HepG2 (cell line): ENCODE measurements around the gene GHR. TPM values are rescaled to one million over a fixed set of nuclear protein-coding genes. Genes with fewer than 3 reads are reported as not detected.

Experiments used
- ATAC-seq: fragments of 200-7000 bp; cut with Tn5 transposase; 3 replicates; pipeline ENCODE4 v1.9.1; 2020; ENCODE audit warnings: mild to moderate bottlenecking, moderate library complexity
- BruUV-seq: library from RNA; stranded (reverse); fragments of 400-500 nt; replicated peaks from 2 replicates; lab custom pipeline; 2021; lab: Mats Ljungman, UMichigan
- CTCF ChIA-PET: fragments of 300-600 bp; formaldehyde crosslinking; extraction: SDS; loops from one replicate; lab custom pipeline; 2021; ENCODE audit warnings: low total read pairs, inconsistent platforms, low intra/inter-chr PET ratio; lab: Yijun Ruan, JAX
- POLR2A ChIA-PET: fragments of 350-600 bp; sonication (Branson Sonifier 250); formaldehyde crosslinking; loops from one replicate; lab custom pipeline; 2020; ENCODE audit warnings: antibody characterized with exemption, inconsistent platforms; lab: Yijun Ruan, JAX
- DNase-seq: peaks from one replicate; pipeline ENCODE4 v3.0.0-alpha.2; 2015; ENCODE audit warnings: low spot score
- FAIRE-seq: peaks from 3 replicates; lab custom pipeline; 2011; peaks lifted over from hg19 to GRCh38; lab: Jason Lieb, UNC
- H2AFZ ChIP-seq: one replicate; pipeline ENCODE4 v1.6.1; 2011; ENCODE audit warnings: low read length, inconsistent platforms
- H3K27ac ChIP-seq: fragments of 300-600 bp; 3 replicates; pipeline ENCODE4 v1.8.0; 2011; ENCODE audit warnings: mixed run types, mild to moderate bottlenecking, mixed read lengths, low read length, inconsistent platforms; ENCODE audit not compliant: insufficient read depth; ENCODE audit errors: extremely low read length
- H3K27me3 ChIP-seq, 2 experiments: fragments of 200-600 bp in 1 of 2; 2 replicates in 1 of 2; 3 replicates in 1 of 2; pipeline versions ENCODE4 v1.6.0 to v1.8.0; 2011; ENCODE audit warnings: low read length in 2 of 2, mild to moderate bottlenecking in 2 of 2, moderate library complexity in 2 of 2, inconsistent platforms in 1 of 2; ENCODE audit not compliant: insufficient read depth in 2 of 2, control insufficient read depth in 1 of 2
- H3K36me3 ChIP-seq, 2 experiments: fragments of 200-600 bp in 1 of 2; replicated peaks in 1 of 2; 2 replicates in 1 of 2; 3 replicates in 1 of 2; pipeline versions ENCODE4 v1.5.1 to v1.8.0; 2011; ENCODE audit warnings: low read length in 2 of 2, inconsistent platforms in 1 of 2; ENCODE audit not compliant: insufficient read depth in 2 of 2, control insufficient read depth in 1 of 2
- H3K4me1 ChIP-seq: 2 replicates; pipeline ENCODE4 v1.5.1; 2012; ENCODE audit warnings: low read length, inconsistent platforms; ENCODE audit not compliant: insufficient read depth
- H3K4me2 ChIP-seq: 2 replicates; pipeline ENCODE4 v1.6.0; 2011; ENCODE audit warnings: low read depth, low read length, inconsistent platforms
- H3K4me3 ChIP-seq, 3 experiments: fragments of 200-600 bp in 1 of 3; sonication (generic), shearing (Covaris generic) in 1 of 3; replicated peaks in 1 of 3; 2 replicates each; pipeline ENCODE4 v1.5.1; 2011 to 2016; ENCODE audit warnings: low read length in 3 of 3, inconsistent platforms in 2 of 3, low read depth in 2 of 3, mild to moderate bottlenecking in 2 of 3, control low read depth in 1 of 3, mixed read lengths in 1 of 3; ENCODE audit not compliant: insufficient read depth in 1 of 3
- H3K79me2 ChIP-seq: one replicate; pipeline ENCODE4 v1.6.1; 2011; ENCODE audit warnings: low read length, inconsistent platforms; ENCODE audit not compliant: insufficient read depth
- H3K9ac ChIP-seq: 2 replicates; pipeline ENCODE4 v1.6.0; 2011; ENCODE audit warnings: mild to moderate bottlenecking, low read depth, low read length, inconsistent platforms; ENCODE audit not compliant: insufficient read depth
- H3K9me3 ChIP-seq: 2 replicates; pipeline ENCODE4 v1.5.1; 2012; ENCODE audit warnings: mild to moderate bottlenecking, low read length
- H4K20me1 ChIP-seq: 2 replicates; pipeline ENCODE4 v1.6.0; 2011; ENCODE audit warnings: inconsistent platforms, mild to moderate bottlenecking, low read length, moderate library complexity; ENCODE audit not compliant: insufficient read depth
- CEBPZ ChIP-seq: IDR thresholded peaks from 2 replicates; pipeline ENCODE4 v1.6.1; 2012; ENCODE audit warnings: low read length, improper control_type of control experiment
- HDAC6 ChIP-seq: fragments of 200-600 bp; sonication (generic); IDR thresholded peaks from 2 replicates; pipeline ENCODE4 v1.7.0; 2017; ENCODE audit warnings: mild to moderate bottlenecking, antibody characterized with exemption, low read length, low read depth
- HNRNPK ChIP-seq: fragments of 200-400 bp; formaldehyde crosslinking; IDR thresholded peaks from 2 replicates; pipeline ENCODE4 v1.6.1; 2018; ENCODE audit warnings: low read length, low read depth, moderate library complexity, mild to moderate bottlenecking; ENCODE audit not compliant: poor library complexity, severe bottlenecking
- MTF1 ChIP-seq: sonication (generic); formaldehyde crosslinking; IDR thresholded peaks from 2 replicates; pipeline ENCODE4 v1.5.0; 2020; ENCODE audit warnings: missing genetic modification reagents
- NAIF1 ChIP-seq: sonication (generic); formaldehyde crosslinking; IDR thresholded peaks from 2 replicates; pipeline ENCODE4 v1.5.0; 2020; ENCODE audit warnings: mild to moderate bottlenecking, missing genetic modification reagents, borderline replicate concordance
- POLR2A ChIP-seq, 2 experiments: IDR thresholded peaks; 2 replicates each; pipeline ENCODE4 v1.6.1; 2011; ENCODE audit warnings: low read depth in 2 of 2, low read length in 2 of 2, mild to moderate bottlenecking in 1 of 2, moderate library complexity in 1 of 2; ENCODE audit not compliant: insufficient read depth in 1 of 2
- RNF2 ChIP-seq: fragments of 450-650 bp; conservative IDR thresholded peaks from 2 replicates; pipeline ENCODE4 v1.6.1; 2016; ENCODE audit warnings: low read depth
- SIN3A ChIP-seq: IDR thresholded peaks from 2 replicates; pipeline ENCODE4 v1.6.1; 2011; ENCODE audit warnings: low read depth, mild to moderate bottlenecking, control low read depth, low read length, borderline replicate concordance
- UBTF ChIP-seq: sonication (generic); formaldehyde crosslinking; IDR thresholded peaks from 2 replicates; pipeline ENCODE4 v1.4.0; 2020; ENCODE audit warnings: mild to moderate bottlenecking, missing genetic modification reagents
- YY1 ChIP-seq: IDR thresholded peaks from 2 replicates; pipeline ENCODE4 v1.6.1; 2011; ENCODE audit warnings: low read length, low read depth, moderate library complexity, mild to moderate bottlenecking; ENCODE audit not compliant: insufficient read depth, insufficient replicate concordance
- ZBTB8A ChIP-seq: sonication (generic); formaldehyde crosslinking; IDR thresholded peaks from 2 replicates; pipeline ENCODE4 v1.4.0; 2020; ENCODE audit warnings: mild to moderate bottlenecking, low read depth, missing genetic modification reagents, borderline replicate concordance
- ZFP1 ChIP-seq: IDR thresholded peaks from 2 replicates; pipeline ENCODE4 v1.6.1; 2016
- ZNF292 ChIP-seq: sonication (generic); formaldehyde crosslinking; IDR thresholded peaks from 2 replicates; pipeline ENCODE4 v1.8.1; 2022; ENCODE audit warnings: mild to moderate bottlenecking, low read depth, missing genetic modification reagents, borderline replicate concordance
- ZNF564 ChIP-seq: sonication (generic); formaldehyde crosslinking; IDR thresholded peaks from 2 replicates; pipeline ENCODE4 v1.8.1; 2023; ENCODE audit warnings: mild to moderate bottlenecking, missing genetic modification reagents
- ZNF674 ChIP-seq: sonication (generic); formaldehyde crosslinking; IDR thresholded peaks from 2 replicates; pipeline ENCODE4 v1.5.0; 2020; ENCODE audit warnings: low read depth, mild to moderate bottlenecking, missing genetic modification reagents
- ZNF800 ChIP-seq: sonication (generic); formaldehyde crosslinking; IDR thresholded peaks from 2 replicates; pipeline ENCODE4 v1.4.0; 2020; ENCODE audit warnings: missing genetic modification reagents
- ZNF83 ChIP-seq: sonication (generic); formaldehyde crosslinking; IDR thresholded peaks from 2 replicates; pipeline ENCODE4 v1.4.0; 2020; ENCODE audit warnings: missing genetic modification reagents, mild to moderate bottlenecking, borderline replicate concordance
- WGBS: methylation state at CpG from one replicate; pipeline ENCODE4 v1.1.6; 2017; ENCODE audit warnings: low lambda C conversion rate; 5-methylcytosine and 5-hydroxymethylcytosine counted together
- in situ Hi-C: cut with HindIII; loops from 2 replicates; pipeline ENCODE4 v1.10.0; 2017; ENCODE audit warnings: low pct_unique_long_range_greater_than_20kb; ENCODE audit not compliant: extremely low pct_ligation_motif_present
- intact Hi-C: fragments of 100-400 bp; cut with micrococcal nuclease; formaldehyde crosslinking; loops from one replicate; pipeline ENCODE4 v1.10.0; 2022; ENCODE audit not compliant: unreplicated experiment
- polyA plus RNA-seq, 8 experiments: library from polyadenylated mRNA; depleted of rRNA in 3 of 8; stranded (reverse) in 7 of 8; unstranded in 1 of 8; fragments of >200 nt; fragmentation: Illumina TruSeq in 4 of 8; extraction: Trizol in 4 of 8; gene quantifications; 2 replicates each; pipeline versions ENCODE4 v1.2.1 to v1.2.3, GENCODE V29; 2011 to 2016; ENCODE audit warnings: low read depth in 4 of 8, missing spikeins in 1 of 8, mixed read lengths in 1 of 8; ENCODE audit not compliant: insufficient read depth in 1 of 8
- total RNA-seq, 5 experiments: library from RNA; depleted of rRNA; stranded (reverse); fragments of >200 nt; fragmentation: Illumina TruSeq; extraction: Trizol; gene quantifications; 2 replicates each; pipeline ENCODE4 v1.2.3, GENCODE V29; 2016; ENCODE audit warnings: low read depth in 1 of 5
- TF ChIP-seq, protein P1 (sequence below): sonication (generic); IDR thresholded peaks from 2 replicates; pipeline ENCODE4 v1.6.1; 2016; ENCODE audit warnings: low read depth, borderline replicate concordance

The GHR gene
- total and polyA plus RNA-seq, 2 of the 13 experiments (the other 11 are each of a cell fraction or from before 2014, with no cell fraction given) = 0.07 TPM; not detected in 1

GRCh38 chr5:42494414-42494813 lies 71.2 kb downstream of the GHR start:
- H3K9ac ChIP-seq = no peak overlapping the region
- FAIRE-seq (no peak), ATAC-seq (no peak), DNase-seq (no peak)
- WGBS = 13% methylated on average over 4 of the region's 4 CpGs
- no peak overlapping the region for H3K4me2 ChIP-seq
- H3K9me3 ChIP-seq = no peaks in the 10 kb centered on the region
- CTCF ChIA-PET = no interaction called here
- POLR2A ChIA-PET = no interaction called here
- no peak overlapping the region for H3K4me3 ChIP-seq
- H3K4me1 ChIP-seq = no peaks in the 10 kb centered on the region
- in situ Hi-C loops = no loop called here
- no peaks in the 10 kb centered on the region for H4K20me1 ChIP-seq
- no TSS peak for BruUV-seq
- H2AFZ ChIP-seq = no peak overlapping the region
- H3K27me3 ChIP-seq = no peaks in the 10 kb centered on the region; a peak in 1 of 5 replicates
- intact Hi-C loops = no loop called here
- no peaks in the 10 kb centered on the region for H3K36me3 ChIP-seq
- no peak overlapping the region for H3K27ac ChIP-seq
- no peaks in the 10 kb centered on the region for H3K79me2 ChIP-seq
- no peak for TF ChIP-seq UBTF (CRISPR knock-in tag)
- TF ChIP-seq, protein P1, sequence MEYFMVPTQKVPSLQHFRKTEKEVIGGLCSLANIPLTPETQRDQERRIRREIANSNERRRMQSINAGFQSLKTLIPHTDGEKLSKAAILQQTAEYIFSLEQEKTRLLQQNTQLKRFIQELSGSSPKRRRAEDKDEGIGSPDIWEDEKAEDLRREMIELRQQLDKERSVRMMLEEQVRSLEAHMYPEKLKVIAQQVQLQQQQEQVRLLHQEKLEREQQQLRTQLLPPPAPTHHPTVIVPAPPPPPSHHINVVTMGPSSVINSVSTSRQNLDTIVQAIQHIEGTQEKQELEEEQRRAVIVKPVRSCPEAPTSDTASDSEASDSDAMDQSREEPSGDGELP = no peak
- no peak for TF ChIP-seq ZNF292 (CRISPR knock-in tag)
- TF ChIP-seq ZNF674 (CRISPR knock-in tag) = no peak
- no peak for TF ChIP-seq MTF1
- TF ChIP-seq CEBPZ = no peak
- no peak for TF ChIP-seq HNRNPK
- no peak for TF ChIP-seq ZBTB8A (CRISPR knock-in tag)
- no peak for TF ChIP-seq ZFP1 (CRISPR knock-in tag)
- TF ChIP-seq HDAC6 = no peak
- no peak for TF ChIP-seq ZNF800 (CRISPR knock-in tag)
- TF ChIP-seq NAIF1 (CRISPR knock-in tag) = no peak
- TF ChIP-seq ZNF564 (CRISPR knock-in tag) = no peak
- no peak for TF ChIP-seq POLR2A (IDR thresholded peaks at IDR 0.05; ENCODE audit: insufficient read depth in 1 of 2, low read depth in 2 of 2, low read length in 2 of 2)
- no peak for TF ChIP-seq SIN3A
- TF ChIP-seq RNF2 = no peak
- TF ChIP-seq ZNF83 (CRISPR knock-in tag) = no peak
- TF ChIP-seq YY1 = no peak
